Tibial artery (tissue), 4 donors: ENCODE measurements around the gene CTNNB1.

Experiments used
- DNase-seq, 2 donors: peaks; one replicate each; pipeline ENCODE4 v3.0.0-alpha.2; 2019
- H3K27ac ChIP-seq, 2 donors: fragments of 200-600 bp; sonication (generic) in 1 of 2; 1 replicate in 1 of 2; 2 replicates in 1 of 2; pipeline ENCODE4 v1.5.1; 2018 to 2019; ENCODE audit warnings: mild to moderate bottlenecking in 1 of 2
- H3K27me3 ChIP-seq, 2 donors: fragments of 200-600 bp; sonication (generic) in 1 of 2; one replicate each; pipeline versions ENCODE4 v1.5.1 to v1.6.0; 2016 to 2019
- H3K36me3 ChIP-seq, 3 donors: fragments of 200-600 bp; sonication (generic) in 2 of 3; one replicate each; pipeline ENCODE4 v1.5.1; 2016 to 2019; ENCODE audit warnings: mild to moderate bottlenecking in 2 of 3
- H3K4me1 ChIP-seq, 4 donors: fragments of 200-600 bp; sonication (generic) in 2 of 4; 1 replicate in 3 of 4; 2 replicates in 1 of 4; pipeline ENCODE4 v1.5.1; 2016 to 2019
- H3K4me3 ChIP-seq, 2 donors: fragments of 200-600 bp; sonication (generic) in 1 of 2; 1 replicate in 1 of 2; 2 replicates in 1 of 2; pipeline ENCODE4 v1.5.1; 2018 to 2019; ENCODE audit warnings: mild to moderate bottlenecking in 2 of 2
- H3K9me3 ChIP-seq, 3 donors: fragments of 200-600 bp; sonication (generic) in 1 of 3; one replicate each; pipeline ENCODE4 v1.5.1; 2016 to 2019
- CTCF ChIP-seq, 2 experiments: fragments of 200-600 bp in 1 of 2; fragments of 450-650 bp in 1 of 2; IDR thresholded peaks; one replicate each; pipeline ENCODE4 v1.5.1; 2017 to 2019; ENCODE audit warnings: antibody characterized with exemption in 2 of 2, mild to moderate bottlenecking in 1 of 2, moderate library complexity in 1 of 2
- intact Hi-C: fragments of 100-400 bp; cut with DNase I; formaldehyde crosslinking; loops from one replicate; pipeline ENCODE4 v1.15.0; 2023; ENCODE audit warnings: low total_unique reads

The CTNNB1 gene

GRCh38 chr3:41202075-41202833 lies 2.9 kb downstream of the CTNNB1 start:
- TF ChIP-seq CTCF (IDR thresholded peaks at IDR 0.05): no peak
- Histone ChIP-seq H3K4me1 (peaks cover 0 to 62% (median 40%) of the 10 kb centered on the region in 4 donors), H3K36me3 (no peaks in the 10 kb centered on the region), H3K4me3 (peak overlapping the region; percentile 80 to 92), H3K9me3 (no peaks in the 10 kb centered on the region), H3K27me3 (no peaks in the 10 kb centered on the region), H3K27ac (peak overlapping the region; percentile 10 to 96)
- intact Hi-C loops: loop anchor here (10.0 kb wide), 1 partner anchor 617 kb away; no protein-coding TSS in a partner anchor
- no peak for DNase-seq

GRCh38 chr3:41202834-41203345 lies 3.6 kb downstream of the CTNNB1 start:
- Histone ChIP-seq H3K9me3 (no peaks in the 10 kb centered on the region), H3K4me1 (peaks cover 0 to 68% (median 44%) of the 10 kb centered on the region in 4 donors), H3K36me3 (no peaks in the 10 kb centered on the region), H3K27ac (peak overlapping the region; percentile 10 to 96), H3K27me3 (no peaks in the 10 kb centered on the region), H3K4me3 (peak overlapping the region; percentile 80 to 92)
- TF ChIP-seq CTCF (IDR thresholded peaks at IDR 0.05): peak; percentile 23 to 34
- no peak for DNase-seq
- intact Hi-C loops: loop anchor here (10.0 kb wide), 1 partner anchor 618 kb away; no protein-coding TSS in a partner anchor

GRCh38 chr3:41204369-41204768 lies 5.1 kb downstream of the CTNNB1 start:
- Histone ChIP-seq H3K36me3 (no peaks in the 10 kb centered on the region), H3K4me3 (no peak overlapping the region), H3K4me1 (peaks cover 0 to 83% (median 49%) of the 10 kb centered on the region in 4 donors), H3K27ac (no peak overlapping the region), H3K9me3 (no peaks in the 10 kb centered on the region), H3K27me3 (no peaks in the 10 kb centered on the region)
- DNase-seq: no peak
- intact Hi-C loops: loop anchor here (10.0 kb wide), 1 partner anchor 620 kb away; no protein-coding TSS in a partner anchor
- no peak for TF ChIP-seq CTCF (IDR thresholded peaks at IDR 0.05)

GRCh38 chr3:41205591-41205990 lies 6.3 kb downstream of the CTNNB1 start:
- Histone ChIP-seq H3K27ac (no peak overlapping the region), H3K36me3 (no peaks in the 10 kb centered on the region), H3K4me1 (peaks cover 0 to 89% (median 49%) of the 10 kb centered on the region in 4 donors), H3K9me3 (no peaks in the 10 kb centered on the region), H3K27me3 (no peaks in the 10 kb centered on the region), H3K4me3 (no peak overlapping the region)
- intact Hi-C loops: loop anchor here (10.0 kb wide), 1 partner anchor 621 kb away; no protein-coding TSS in a partner anchor
- DNase-seq: no peak
- no peak for TF ChIP-seq CTCF (IDR thresholded peaks at IDR 0.05)

- H3K4me3 ChIP-seq: no peak overlapping the region
- H3K4me1 ChIP-seq: peaks cover 0 to 80% (median 47%) of the 10 kb centered on the region in 4 donors
- H3K27me3 ChIP-seq: no peaks in the 10 kb centered on the region
- no peak for DNase-seq
- H3K27ac ChIP-seq: no peak overlapping the region
- intact Hi-C loops: loop anchor here (10.0 kb wide), 1 partner anchor 623 kb away; no protein-coding TSS in a partner anchor
- no peaks in the 10 kb centered on the region for H3K36me3 ChIP-seq
- no peaks in the 10 kb centered on the region for H3K9me3 ChIP-seq
- no peak for TF ChIP-seq CTCF (IDR thresholded peaks at IDR 0.05)
These were observed 8.1 kb downstream of the CTNNB1 start for GRCh38 chr3:41207355-41207754.
